PC-3 (cell line): Measurements from ENCODE around the gene KIF3A. TPM values are rescaled to one million over a fixed set of nuclear protein-coding genes. Genes with fewer than 3 reads are reported as not detected.

ENCODE experiments used
- ATAC-seq: fragments of 200-7000 bp; cut with Tn5 transposase; 2 replicates; pipeline ENCODE4 v1.9.1; 2020; ENCODE audit warnings: mild to moderate bottlenecking, moderate library complexity
- BruUV-seq: library from RNA; stranded (reverse); fragments of 400-500 nt; replicated peaks from 2 replicates; lab custom pipeline; 2021; lab: Mats Ljungman, UMichigan
- CTCF ChIA-PET: fragments of 300-600 bp; sonication (Branson Sonifier 250); formaldehyde crosslinking; loops from one replicate; lab custom pipeline; 2022; ENCODE audit warnings: antibody characterized with exemption; lab: Charles Lee
- POLR2A ChIA-PET: fragments of 300-600 bp; sonication (Branson Sonifier 250); formaldehyde crosslinking; loops from one replicate; lab custom pipeline; 2022; ENCODE audit warnings: antibody characterized with exemption; ENCODE audit not compliant: unreplicated experiment; lab: Charles Lee
- DNase-seq: peaks from one replicate; pipeline ENCODE4 v3.0.0-alpha.2; 2015
- H2AFZ ChIP-seq: fragments of 300-600 bp; sonication (generic); 2 replicates; pipeline ENCODE4 v1.6.0; 2016; ENCODE audit warnings: antibody characterized with exemption, low read length
- H3F3A ChIP-seq: fragments of 300-600 bp; sonication (generic); one replicate; pipeline ENCODE4 v1.6.0; 2017; ENCODE audit warnings: antibody characterized with exemption, low read length, control low read depth, mild to moderate bottlenecking; ENCODE audit not compliant: unreplicated experiment
- H3K27ac ChIP-seq: fragments of 300-600 bp; sonication (generic); 2 replicates; pipeline ENCODE4 v1.5.1; 2016; ENCODE audit warnings: mild to moderate bottlenecking, low read length
- H3K27me3 ChIP-seq: fragments of 300-600 bp; sonication (generic); 2 replicates; pipeline ENCODE4 v1.6.1; 2016; ENCODE audit warnings: low read length, mixed read lengths
- H3K36me3 ChIP-seq: fragments of 300-600 bp; sonication (generic); 2 replicates; pipeline ENCODE4 v1.6.1; 2016; ENCODE audit warnings: low read depth, mixed run types, low read length, mixed read lengths
- H3K4me1 ChIP-seq: fragments of 300-600 bp; sonication (generic); 2 replicates; pipeline ENCODE4 v1.5.1; 2016; ENCODE audit warnings: low read length; ENCODE audit not compliant: insufficient read depth
- H3K4me2 ChIP-seq: fragments of 300-600 bp; sonication (generic); 2 replicates; pipeline ENCODE4 v1.6.0; 2016; ENCODE audit warnings: low read length
- H3K4me3 ChIP-seq: fragments of 300-600 bp; sonication (generic); 2 replicates; pipeline ENCODE4 v1.5.1; 2016; ENCODE audit warnings: mild to moderate bottlenecking, low read length, mixed read lengths
- H3K79me2 ChIP-seq: fragments of 300-600 bp; sonication (generic); 2 replicates; pipeline ENCODE4 v1.6.1; 2017; ENCODE audit warnings: low read length, mixed read lengths
- H3K9ac ChIP-seq: fragments of 300-600 bp; sonication (generic); 2 replicates; pipeline ENCODE4 v1.6.0; 2016; ENCODE audit warnings: mild to moderate bottlenecking, low read length
- H3K9me2 ChIP-seq: fragments of 300-600 bp; sonication (generic); replicated peaks from 2 replicates; pipeline ENCODE4 v1.6.1; 2016; ENCODE audit warnings: mixed run types, low read length, mixed read lengths
- H3K9me3 ChIP-seq: fragments of 300-600 bp; sonication (generic); 2 replicates; pipeline ENCODE4 v1.6.1; 2016; ENCODE audit warnings: low read length, mixed read lengths
- H4K20me1 ChIP-seq: fragments of 300-600 bp; sonication (generic); 2 replicates; pipeline ENCODE4 v1.6.1; 2016; ENCODE audit warnings: low read length, mixed read lengths
- CTCF ChIP-seq: fragments of 300-600 bp; sonication (generic); conservative IDR thresholded peaks from 2 replicates; pipeline ENCODE4 v1.5.1; 2017; ENCODE audit warnings: antibody characterized with exemption, low read depth, mild to moderate bottlenecking, low read length
- EZH2 ChIP-seq: fragments of 300-600 bp; sonication (generic); IDR thresholded peaks from one replicate; pipeline ENCODE4 v1.6.1; 2017; ENCODE audit warnings: antibody characterized with exemption, mild to moderate bottlenecking, low read length; ENCODE audit not compliant: unreplicated experiment
- EZH2phosphoT487 ChIP-seq: fragments of 300-600 bp; sonication (generic); IDR thresholded peaks from 2 replicates; pipeline ENCODE4 v1.6.1; 2018; ENCODE audit warnings: mild to moderate bottlenecking, antibody characterized with exemption, low read length, borderline replicate concordance
- intact Hi-C: fragments of 100-400 bp; cut with micrococcal nuclease; formaldehyde crosslinking; loops from 2 replicates; pipeline ENCODE4 v1.9.0; 2023
- total RNA-seq: library from RNA; depleted of rRNA; stranded (reverse); fragments of >200 nt; gene quantifications from 2 replicates; pipeline ENCODE4 v1.2.3, GENCODE V29; 2014

Gene KIF3A
- total RNA-seq, 1 experiment from 2014 or later = 5.7 TPM

- TF ChIP-seq EZH2 = no peak
- TF ChIP-seq EZH2phosphoT487 = no peak
- no peak for TF ChIP-seq CTCF
- DNase-seq (no peak), ATAC-seq (no peak)
- intact Hi-C loops = no loop called here
- Histone ChIP-seq H3K4me1 (peaks cover 15% of the 10 kb centered on the region), H4K20me1 (no peaks in the 10 kb centered on the region), H3F3A (no peaks in the 10 kb centered on the region), H3K27me3 (no peaks in the 10 kb centered on the region), H3K9me3 (no peaks in the 10 kb centered on the region), H3K9ac (no peak overlapping the region), H3K4me2 (no peak overlapping the region), H2AFZ (no peak overlapping the region), H3K27ac (no peak overlapping the region), H3K9me2 (no peaks in the 10 kb centered on the region), H3K79me2 (peaks cover 21% of the 10 kb centered on the region), H3K36me3 (no peaks in the 10 kb centered on the region), H3K4me3 (no peak overlapping the region)
- ChIA-PET POLR2A (no interaction called here), CTCF (no interaction called here)
- BruUV-seq = no TSS peak
Observed at GRCh38 chr5:132739232-132739631, 1.9 kb upstream of the KIF3A start.

- Histone ChIP-seq H3K4me1 (peaks cover 15% of the 10 kb centered on the region), H4K20me1 (no peaks in the 10 kb centered on the region), H3K4me3 (peak overlapping the region; percentile 87; the same call in 1 of the 2 replicates), H3K9me2 (no peaks in the 10 kb centered on the region), H3K36me3 (no peaks in the 10 kb centered on the region), H3F3A (no peaks in the 10 kb centered on the region), H3K4me2 (peak overlapping the region; percentile 97), H3K79me2 (peaks cover 21% of the 10 kb centered on the region), H2AFZ (peak overlapping the region; percentile 89), H3K27ac (no peak overlapping the region), H3K9ac (0 out of 2 replicates have a peak overlapping the region, but pooled peaks have one; percentile 37), H3K27me3 (no peaks in the 10 kb centered on the region), H3K9me3 (no peaks in the 10 kb centered on the region)
- intact Hi-C loops = no loop called here
- BruUV-seq = no TSS peak
- POLR2A ChIA-PET = no interaction called here
- DNase-seq = no peak
- CTCF ChIA-PET = interaction anchor here (0.6 kb wide), 1 partner anchor 18 kb away, joined by 3 read pairs; no protein-coding TSS in a partner anchor
- ATAC-seq = no peak
- TF ChIP-seq EZH2 (no peak), CTCF (no peak), EZH2phosphoT487 (no peak)
Observed at GRCh38 chr5:132737982-132738681, 786 bp upstream of the KIF3A start.

DNA sequence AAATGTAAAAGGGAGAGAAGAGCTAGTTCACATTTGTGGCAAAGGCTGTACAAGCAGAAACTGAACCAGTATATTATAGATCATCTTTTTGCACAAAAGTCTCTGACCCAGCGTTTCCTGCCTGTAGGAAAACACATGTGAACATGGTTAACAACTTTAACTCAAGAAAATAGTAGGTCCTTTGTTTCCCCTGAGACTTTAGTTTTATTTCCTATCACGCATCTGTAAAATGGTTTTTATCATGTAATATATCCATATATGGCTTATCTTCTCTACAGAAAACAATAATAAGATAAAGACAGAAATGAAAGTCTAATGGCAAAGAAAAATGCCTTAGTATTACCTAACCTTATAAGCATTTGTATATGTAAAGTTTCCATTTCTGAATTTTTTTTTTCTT, 2.7 kb downstream of the KIF3A start:
- TF ChIP-seq CTCF = no peak

More for the DNA sequence above, 2.7 kb downstream of the KIF3A start:
- no TSS peak for BruUV-seq
- POLR2A ChIA-PET = no interaction called here
- Histone ChIP-seq H3K27me3 (no peaks in the 10 kb centered on the region), H3K27ac (no peak overlapping the region), H3K9me3 (no peaks in the 10 kb centered on the region), H4K20me1 (no peaks in the 10 kb centered on the region), H2AFZ (no peak overlapping the region), H3K4me1 (peaks cover 15% of the 10 kb centered on the region), H3K9ac (no peak overlapping the region), H3K4me2 (no peak overlapping the region), H3F3A (no peaks in the 10 kb centered on the region), H3K79me2 (peaks cover 21% of the 10 kb centered on the region), H3K36me3 (no peaks in the 10 kb centered on the region), H3K9me2 (no peaks in the 10 kb centered on the region), H3K4me3 (no peak overlapping the region)
- ATAC-seq = no peak
- CTCF ChIA-PET = no interaction called here
- DNase-seq = no peak
- intact Hi-C loops = no loop called here
